ENCODE results near the gene RAB15.
A peak's percentile ranks its signal among the peaks of the same experiment; 100 is the strongest.

RAB15 gene

DNA sequence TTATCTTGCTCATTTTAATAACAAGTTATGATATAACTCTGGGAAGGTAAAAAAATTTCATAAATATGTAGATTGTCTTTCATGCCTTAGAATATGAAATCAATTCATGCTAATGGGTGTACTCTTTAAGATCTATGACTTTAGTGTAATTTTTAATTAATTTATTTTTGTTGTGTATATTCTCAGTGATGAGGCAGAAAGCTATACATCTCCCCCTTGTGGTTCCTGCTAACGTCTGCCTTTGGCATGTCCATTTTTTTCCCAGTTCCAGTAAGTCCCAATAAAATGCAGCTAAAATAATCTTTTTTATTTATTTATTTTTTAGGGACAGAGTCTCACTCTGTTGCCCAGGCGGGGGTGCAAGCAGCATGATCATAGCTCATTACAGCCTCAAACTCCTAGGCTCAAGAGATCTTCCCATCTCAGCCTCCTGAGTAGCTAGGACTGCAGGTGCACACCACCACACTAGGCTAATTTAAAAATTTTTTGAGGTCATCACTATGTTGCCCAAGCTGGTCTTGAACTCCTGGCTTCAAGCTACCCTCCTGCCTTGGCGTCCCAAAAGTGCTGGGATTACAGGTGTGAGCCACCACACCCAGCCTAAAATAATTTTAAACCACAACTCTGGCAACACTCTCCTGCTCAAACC, 61.2 kb downstream of the RAB15 start:
- Histone ChIP-seq H2AFZ (ENCODE audit: low read depth, low read length, severe bottlenecking) (no peak overlapping the region), H3K36me3 (ENCODE audit: low read length) (no peaks in the 10 kb centered on the region), H3K9me3 (ENCODE audit: insufficient read depth, low read length) (no peaks in the 10 kb centered on the region), H3K4me2 (ENCODE audit: low read depth, low read length, poor library complexity, severe bottlenecking) (no peak overlapping the region), H3K27me3 (ENCODE audit: low read length) (no peaks in the 10 kb centered on the region), H3K4me3 (ENCODE audit: insufficient read depth, low read length, poor library complexity, severe bottlenecking) (no peak overlapping the region), H3K9me2 (replicated peaks; ENCODE audit: insufficient read depth, low read length) (no peaks in the 10 kb centered on the region), H3K9ac (ENCODE audit: low read length) (no peak overlapping the region), H4K20me1 (ENCODE audit: low read depth, low read length) (no peaks in the 10 kb centered on the region), H3K79me2 (ENCODE audit: insufficient read depth, low read length) (peaks cover 17% of the 10 kb centered on the region), H3K27ac (ENCODE audit: low read depth, low read length) (no peak overlapping the region), H3F3A (ENCODE audit: insufficient read depth) (no peaks in the 10 kb centered on the region)
- TF ChIP-seq EZH2phosphoT487 (conservative IDR thresholded peaks at IDR 0.05; ENCODE audit: low read length) = no peak
- TF ChIP-seq, protein P1, sequence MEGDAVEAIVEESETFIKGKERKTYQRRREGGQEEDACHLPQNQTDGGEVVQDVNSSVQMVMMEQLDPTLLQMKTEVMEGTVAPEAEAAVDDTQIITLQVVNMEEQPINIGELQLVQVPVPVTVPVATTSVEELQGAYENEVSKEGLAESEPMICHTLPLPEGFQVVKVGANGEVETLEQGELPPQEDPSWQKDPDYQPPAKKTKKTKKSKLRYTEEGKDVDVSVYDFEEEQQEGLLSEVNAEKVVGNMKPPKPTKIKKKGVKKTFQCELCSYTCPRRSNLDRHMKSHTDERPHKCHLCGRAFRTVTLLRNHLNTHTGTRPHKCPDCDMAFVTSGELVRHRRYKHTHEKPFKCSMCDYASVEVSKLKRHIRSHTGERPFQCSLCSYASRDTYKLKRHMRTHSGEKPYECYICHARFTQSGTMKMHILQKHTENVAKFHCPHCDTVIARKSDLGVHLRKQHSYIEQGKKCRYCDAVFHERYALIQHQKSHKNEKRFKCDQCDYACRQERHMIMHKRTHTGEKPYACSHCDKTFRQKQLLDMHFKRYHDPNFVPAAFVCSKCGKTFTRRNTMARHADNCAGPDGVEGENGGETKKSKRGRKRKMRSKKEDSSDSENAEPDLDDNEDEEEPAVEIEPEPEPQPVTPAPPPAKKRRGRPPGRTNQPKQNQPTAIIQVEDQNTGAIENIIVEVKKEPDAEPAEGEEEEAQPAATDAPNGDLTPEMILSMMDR (IDR thresholded peaks at IDR 0.05; ENCODE audit: insufficient read depth, low read length, poor library complexity, severe bottlenecking) = peak; percentile 29

DNA sequence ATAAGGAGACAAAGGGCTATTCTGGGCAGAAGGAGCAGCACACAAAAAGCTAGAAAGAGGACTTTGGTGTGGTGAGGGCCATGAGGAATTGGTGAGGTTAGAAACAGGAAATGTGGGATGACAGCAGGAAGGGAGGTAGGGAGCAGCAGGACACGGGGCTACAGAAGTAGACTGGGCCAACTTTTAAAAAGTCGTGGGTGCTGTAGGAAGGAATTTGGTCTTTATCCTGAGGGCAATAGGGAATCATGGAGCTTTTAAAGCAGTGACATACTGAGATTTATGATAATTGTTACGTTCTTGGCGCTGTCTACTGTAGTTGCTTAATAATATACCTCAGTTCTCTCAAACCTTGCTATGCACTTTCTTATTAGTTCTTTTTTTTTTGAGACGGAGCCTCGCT, 66.1 kb downstream of the RAB15 start:
- TF ChIP-seq, protein P1 (IDR thresholded peaks at IDR 0.05; ENCODE audit: insufficient read depth, low read length, poor library complexity, severe bottlenecking) = no peak
- TF ChIP-seq EZH2phosphoT487 (conservative IDR thresholded peaks at IDR 0.05; ENCODE audit: low read length) = no peak
- Histone ChIP-seq H3K9ac (ENCODE audit: low read length) (no peak overlapping the region), H3K36me3 (ENCODE audit: low read length) (no peaks in the 10 kb centered on the region), H3F3A (ENCODE audit: insufficient read depth) (no peaks in the 10 kb centered on the region), H3K79me2 (ENCODE audit: insufficient read depth, low read length) (no peaks in the 10 kb centered on the region), H3K27ac (ENCODE audit: low read depth, low read length) (no peak overlapping the region), H3K27me3 (ENCODE audit: low read length) (no peaks in the 10 kb centered on the region), H4K20me1 (ENCODE audit: low read depth, low read length) (no peaks in the 10 kb centered on the region), H3K9me2 (replicated peaks; ENCODE audit: insufficient read depth, low read length) (no peaks in the 10 kb centered on the region), H3K4me2 (ENCODE audit: low read depth, low read length, poor library complexity, severe bottlenecking) (no peak overlapping the region), H2AFZ (ENCODE audit: low read depth, low read length, severe bottlenecking) (no peak overlapping the region), H3K4me3 (ENCODE audit: insufficient read depth, low read length, poor library complexity, severe bottlenecking) (no peak overlapping the region), H3K9me3 (ENCODE audit: insufficient read depth, low read length) (no peaks in the 10 kb centered on the region)

DNA sequence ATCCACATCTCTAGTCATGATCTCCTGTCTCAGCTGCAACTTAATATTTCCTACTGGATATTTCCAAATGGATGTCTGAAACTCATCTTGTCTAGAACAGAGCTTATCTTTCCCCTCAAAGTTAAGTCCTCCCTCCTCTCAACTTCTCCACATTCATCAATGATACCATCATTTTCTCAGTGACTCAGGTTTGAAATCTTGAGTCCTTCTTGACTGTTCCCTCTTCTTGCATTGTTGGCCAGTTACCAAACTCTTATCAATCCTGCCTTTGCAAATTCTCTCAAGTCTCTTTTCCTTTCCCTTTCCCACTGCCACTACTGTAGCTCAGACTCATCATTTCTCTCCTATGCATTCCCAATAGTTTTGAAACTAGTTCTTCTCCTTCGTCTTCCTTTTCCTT, 72.2 kb downstream of the RAB15 start:
- no peaks in the 10 kb centered on the region for H3K36me3 ChIP-seq (ENCODE audit: low read length)
- TF ChIP-seq, protein P1 (IDR thresholded peaks at IDR 0.05; ENCODE audit: insufficient read depth, low read length, poor library complexity, severe bottlenecking) = no peak
- no peak for TF ChIP-seq EZH2phosphoT487 (conservative IDR thresholded peaks at IDR 0.05; ENCODE audit: low read length)
- no peak overlapping the region for H2AFZ ChIP-seq (ENCODE audit: low read depth, low read length, severe bottlenecking)

More for the DNA sequence above, 72.2 kb downstream of the RAB15 start:
- Histone ChIP-seq H3K27me3 (ENCODE audit: low read length) (no peaks in the 10 kb centered on the region), H3K4me3 (ENCODE audit: insufficient read depth, low read length, poor library complexity, severe bottlenecking) (no peak overlapping the region), H3F3A (ENCODE audit: insufficient read depth) (no peaks in the 10 kb centered on the region), H3K9me2 (replicated peaks; ENCODE audit: insufficient read depth, low read length) (no peaks in the 10 kb centered on the region), H3K4me2 (ENCODE audit: low read depth, low read length, poor library complexity, severe bottlenecking) (no peak overlapping the region), H3K79me2 (ENCODE audit: insufficient read depth, low read length) (no peaks in the 10 kb centered on the region), H3K27ac (ENCODE audit: low read depth, low read length) (no peak overlapping the region), H4K20me1 (ENCODE audit: low read depth, low read length) (no peaks in the 10 kb centered on the region), H3K9ac (ENCODE audit: low read length) (no peak overlapping the region), H3K9me3 (ENCODE audit: insufficient read depth, low read length) (no peaks in the 10 kb centered on the region)

All from SU-DHL-6 (cell line).